OCI-LY1 (cell line): ENCODE data around the gene SOD2.

Experiments
- H2AFZ ChIP-seq: fragments of 200-600 bp; sonication (generic), shearing (Covaris generic); 2 replicates; pipeline ENCODE4 v1.6.0; 2014; ENCODE audit warnings: antibody characterized with exemption, mild to moderate bottlenecking, low read length
- H3F3A ChIP-seq: fragments of 200-600 bp; sonication (generic), shearing (Covaris generic); 2 replicates; pipeline ENCODE4 v1.6.0; 2014; ENCODE audit warnings: mild to moderate bottlenecking, antibody characterized with exemption, low read length, moderate library complexity; ENCODE audit not compliant: insufficient read depth
- H3K27ac ChIP-seq: fragments of 200-600 bp; sonication (generic); 2 replicates; pipeline ENCODE4 v1.5.1; 2014; ENCODE audit warnings: low read length, mixed run types, mild to moderate bottlenecking, low read depth; ENCODE audit not compliant: poor library complexity, severe bottlenecking
- H3K27me3 ChIP-seq: fragments of 200-600 bp; sonication (generic); 2 replicates; pipeline ENCODE4 v1.6.0; 2014; ENCODE audit warnings: antibody characterized with exemption, mild to moderate bottlenecking, low read length, moderate library complexity; ENCODE audit not compliant: insufficient read depth
- H3K36me3 ChIP-seq: fragments of 200-600 bp; sonication (generic); 2 replicates; pipeline ENCODE4 v1.6.1; 2014; ENCODE audit warnings: mild to moderate bottlenecking, antibody characterized with exemption, low read length, moderate library complexity, mixed read lengths; ENCODE audit not compliant: insufficient read depth
- H3K4me1 ChIP-seq: fragments of 200-600 bp; sonication (generic); 2 replicates; pipeline ENCODE4 v1.5.1; 2014; ENCODE audit warnings: mild to moderate bottlenecking, low read length, moderate library complexity; ENCODE audit not compliant: insufficient read depth, severe bottlenecking
- H3K4me2 ChIP-seq: fragments of 200-600 bp; sonication (generic), shearing (Covaris generic); 2 replicates; pipeline ENCODE4 v1.6.1; 2014; ENCODE audit warnings: low read length
- H3K4me3 ChIP-seq: fragments of 200-600 bp; sonication (generic); 2 replicates; pipeline ENCODE4 v1.5.1; 2014; ENCODE audit warnings: low read length, low read depth, mild to moderate bottlenecking, mixed read lengths; ENCODE audit not compliant: poor library complexity, severe bottlenecking
- H3K79me2 ChIP-seq: fragments of 200-600 bp; shearing (Covaris generic); 2 replicates; pipeline ENCODE4 v1.6.1; 2016; ENCODE audit warnings: mixed run types, low read length, mixed read lengths; ENCODE audit not compliant: insufficient read depth
- H3K9ac ChIP-seq: fragments of 200-600 bp; sonication (generic), shearing (Covaris generic); 2 replicates; pipeline ENCODE4 v1.6.1; 2014; ENCODE audit warnings: mild to moderate bottlenecking, low read length, mixed read lengths
- H3K9me2 ChIP-seq: fragments of 200-600 bp; sonication (generic), shearing (Covaris generic); 2 replicates; pipeline ENCODE4 v1.6.1; 2014; ENCODE audit warnings: low read depth, mild to moderate bottlenecking, low read length, mixed read lengths
- H3K9me3 ChIP-seq: fragments of 200-600 bp; shearing (Covaris generic); 2 replicates; pipeline ENCODE4 v1.6.1; 2014; ENCODE audit warnings: low read length, mixed read lengths
- H4K20me1 ChIP-seq: fragments of 200-600 bp; sonication (generic), shearing (Covaris generic); 2 replicates; pipeline ENCODE4 v1.6.0; 2016; ENCODE audit warnings: mild to moderate bottlenecking, low read length; ENCODE audit not compliant: insufficient read depth
- EZH2 ChIP-seq: fragments of 200-600 bp; sonication (generic), shearing (Covaris generic); IDR thresholded peaks from 2 replicates; pipeline ENCODE4 v1.8.0; 2017; ENCODE audit warnings: borderline replicate concordance, mixed run types, mild to moderate bottlenecking, antibody characterized with exemption, low read length, moderate library complexity, mixed read lengths
- TF ChIP-seq, protein P1 (sequence below): fragments of 200-600 bp; sonication (generic), shearing (Covaris generic); IDR thresholded peaks from 2 replicates; pipeline ENCODE4 v1.5.1; 2017; ENCODE audit warnings: mild to moderate bottlenecking, antibody characterized with exemption, low read length, moderate library complexity, mixed read lengths

The SOD2 gene

DNA sequence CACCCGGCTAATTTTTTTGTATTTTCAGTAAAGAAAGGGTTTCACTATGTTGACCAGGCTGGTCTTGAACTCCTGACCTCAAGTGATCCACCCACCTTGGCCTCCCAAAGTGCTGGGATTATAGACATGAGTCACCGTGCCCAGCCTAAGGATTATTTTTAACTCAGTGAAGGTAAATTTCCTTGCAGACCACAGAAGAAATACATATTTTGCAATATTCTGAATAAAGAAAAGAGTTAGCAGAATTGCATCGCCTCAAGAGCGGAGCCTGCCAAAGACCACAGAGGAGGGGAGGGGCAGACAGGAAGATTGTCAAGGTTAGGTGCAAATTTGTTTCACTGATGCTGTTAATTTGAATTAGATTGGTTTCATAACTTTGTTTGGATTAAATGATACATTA, 47.4 kb downstream of the SOD2 start:
- Histone ChIP-seq H3K9ac (no peak overlapping the region), H3K79me2 (no peaks in the 10 kb centered on the region), H3K36me3 (no peaks in the 10 kb centered on the region)

More for the DNA sequence above, 47.4 kb downstream of the SOD2 start:
- Histone ChIP-seq H3K4me1 (no peaks in the 10 kb centered on the region), H4K20me1 (no peaks in the 10 kb centered on the region), H3K9me2 (no peaks in the 10 kb centered on the region), H2AFZ (no peak overlapping the region), H3K4me3 (no peak overlapping the region), H3K27ac (no peak overlapping the region), H3K9me3 (no peaks in the 10 kb centered on the region), H3K27me3 (0 out of 2 replicates have a peak, but pooled peaks cover 5% of the 10 kb centered on the region), H3F3A (no peaks in the 10 kb centered on the region), H3K4me2 (no peak overlapping the region)
- TF ChIP-seq, protein P1, sequence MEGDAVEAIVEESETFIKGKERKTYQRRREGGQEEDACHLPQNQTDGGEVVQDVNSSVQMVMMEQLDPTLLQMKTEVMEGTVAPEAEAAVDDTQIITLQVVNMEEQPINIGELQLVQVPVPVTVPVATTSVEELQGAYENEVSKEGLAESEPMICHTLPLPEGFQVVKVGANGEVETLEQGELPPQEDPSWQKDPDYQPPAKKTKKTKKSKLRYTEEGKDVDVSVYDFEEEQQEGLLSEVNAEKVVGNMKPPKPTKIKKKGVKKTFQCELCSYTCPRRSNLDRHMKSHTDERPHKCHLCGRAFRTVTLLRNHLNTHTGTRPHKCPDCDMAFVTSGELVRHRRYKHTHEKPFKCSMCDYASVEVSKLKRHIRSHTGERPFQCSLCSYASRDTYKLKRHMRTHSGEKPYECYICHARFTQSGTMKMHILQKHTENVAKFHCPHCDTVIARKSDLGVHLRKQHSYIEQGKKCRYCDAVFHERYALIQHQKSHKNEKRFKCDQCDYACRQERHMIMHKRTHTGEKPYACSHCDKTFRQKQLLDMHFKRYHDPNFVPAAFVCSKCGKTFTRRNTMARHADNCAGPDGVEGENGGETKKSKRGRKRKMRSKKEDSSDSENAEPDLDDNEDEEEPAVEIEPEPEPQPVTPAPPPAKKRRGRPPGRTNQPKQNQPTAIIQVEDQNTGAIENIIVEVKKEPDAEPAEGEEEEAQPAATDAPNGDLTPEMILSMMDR = no peak
- no peak for TF ChIP-seq EZH2
